ENCODE data around the gene NAPA. TPM values are rescaled to one million over a fixed set of nuclear protein-coding genes. Genes with fewer than 3 reads are reported as not detected.

The NAPA gene
- total RNA-seq, 1 donor from 2014 or later = 54.7 TPM

GRCh38 chr19:47507012-47507411 lies 7.9 kb downstream of the NAPA start:
- Mint-ChIP-seq H3K4me3 (no peak overlapping the region), H3K9me3 (no peaks in the 10 kb centered on the region), H3K27me3 (ENCODE audit: low read depth) (no peaks in the 10 kb centered on the region), H3K27ac (no peak overlapping the region), H3K36me3 (no peaks in the 10 kb centered on the region), H3K4me1 (peaks cover 1% of the 10 kb centered on the region)
- no peak for TF ChIP-seq CTCF (IDR thresholded peaks at IDR 0.05; ENCODE audit: unreplicated experiment)
- no peak for DNase-seq (ENCODE audit: low spot score in 2 of 2, unreplicated experiment in 2 of 2)

GRCh38 chr19:47506459-47506858 lies 8.4 kb downstream of the NAPA start:
- H3K36me3 Mint-ChIP-seq = no peaks in the 10 kb centered on the region
- no peak for TF ChIP-seq CTCF (IDR thresholded peaks at IDR 0.05; ENCODE audit: unreplicated experiment)
- H3K27ac Mint-ChIP-seq = peak overlapping the region; percentile 79
- H3K4me3 Mint-ChIP-seq = no peak overlapping the region
- H3K9me3 Mint-ChIP-seq = no peaks in the 10 kb centered on the region
- H3K27me3 Mint-ChIP-seq (ENCODE audit: low read depth) = no peaks in the 10 kb centered on the region
- no peak for DNase-seq (ENCODE audit: low spot score in 2 of 2, unreplicated experiment in 2 of 2)
- no peaks in the 10 kb centered on the region for H3K4me1 Mint-ChIP-seq

DNA sequence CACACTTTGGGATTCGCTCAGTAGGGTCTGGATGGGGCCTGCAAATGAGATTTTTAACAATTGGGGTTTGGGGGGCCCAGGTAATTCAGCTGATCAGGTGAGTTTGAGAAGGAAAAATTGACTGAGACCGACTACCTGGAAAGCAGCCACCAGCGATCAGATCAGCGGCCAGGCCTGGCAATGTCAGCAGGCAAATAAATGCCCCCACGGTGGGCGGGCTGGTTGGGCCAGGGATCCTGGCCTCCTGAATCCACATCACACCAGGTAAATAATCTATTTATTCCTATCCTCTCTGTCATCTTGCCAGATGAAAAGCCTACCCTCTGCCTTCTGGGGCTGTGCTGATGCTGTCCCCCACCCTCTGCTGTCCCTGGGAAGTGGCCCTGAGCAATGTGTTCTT lies 9.4 kb downstream of the NAPA start:
- no peak for DNase-seq (ENCODE audit: low spot score in 2 of 2, unreplicated experiment in 2 of 2)
- Mint-ChIP-seq H3K36me3 (no peaks in the 10 kb centered on the region), H3K27me3 (ENCODE audit: low read depth) (no peaks in the 10 kb centered on the region), H3K27ac (no peak overlapping the region), H3K9me3 (no peaks in the 10 kb centered on the region), H3K4me1 (no peaks in the 10 kb centered on the region), H3K4me3 (no peak overlapping the region)
- no peak for TF ChIP-seq CTCF (IDR thresholded peaks at IDR 0.05; ENCODE audit: unreplicated experiment)

- peaks cover 4% of the 10 kb centered on the region for H3K36me3 Mint-ChIP-seq
- no peak overlapping the region for H3K27ac Mint-ChIP-seq
- TF ChIP-seq CTCF (IDR thresholded peaks at IDR 0.05; ENCODE audit: unreplicated experiment) = no peak
- no peaks in the 10 kb centered on the region for H3K9me3 Mint-ChIP-seq
- H3K4me3 Mint-ChIP-seq = no peak overlapping the region
- no peaks in the 10 kb centered on the region for H3K4me1 Mint-ChIP-seq
- no peak for DNase-seq (ENCODE audit: low spot score in 2 of 2, unreplicated experiment in 2 of 2)
- no peaks in the 10 kb centered on the region for H3K27me3 Mint-ChIP-seq (ENCODE audit: low read depth)
Measured at GRCh38 chr19:47503826-47504150, 11.1 kb downstream of the NAPA start.

GRCh38 chr19:47503130-47503825 lies 11.6 kb downstream of the NAPA start:
- Mint-ChIP-seq H3K27ac (no peak overlapping the region), H3K4me3 (no peak overlapping the region), H3K9me3 (no peaks in the 10 kb centered on the region), H3K27me3 (ENCODE audit: low read depth) (no peaks in the 10 kb centered on the region), H3K4me1 (no peaks in the 10 kb centered on the region), H3K36me3 (peaks cover 5% of the 10 kb centered on the region)
- no peak for DNase-seq (ENCODE audit: low spot score in 2 of 2, unreplicated experiment in 2 of 2)
- TF ChIP-seq CTCF (IDR thresholded peaks at IDR 0.05; ENCODE audit: unreplicated experiment) = no peak

Measured in mesothelial cell of epicardium (in vitro differentiated cells).